Endothelial cell of umbilical vein (primary cell): ENCODE results near the gene CAPZA2. TPM values are rescaled to one million over a fixed set of nuclear protein-coding genes. Genes with fewer than 3 reads are reported as not detected.

Source experiments
- BruUV-seq: library from RNA; stranded (reverse); fragments of 400-500 nt; replicated peaks from 2 replicates; lab custom pipeline; 2021; lab: Mats Ljungman, UMichigan
- CTCF ChIA-PET: fragments of 300-600, 350-600 bp; sonication (Branson Sonifier 250); formaldehyde crosslinking; loops from one replicate; lab custom pipeline; 2021; ENCODE audit warnings: antibody characterized with exemption, inconsistent platforms; lab: Charles Lee
- POLR2A ChIA-PET: fragments of 300-600, 350-600 bp; sonication (Branson Sonifier 250); formaldehyde crosslinking; loops from one replicate; lab custom pipeline; 2021; ENCODE audit warnings: antibody characterized with exemption, inconsistent platforms; lab: Charles Lee
- DNase-seq: peaks from one replicate; pipeline ENCODE4 v3.0.0-alpha.2; 2011; ENCODE audit warnings: low read depth, low spot score
- FAIRE-seq: peaks from 2 replicates; lab custom pipeline; 2011; peaks lifted over from hg19 to GRCh38; lab: Jason Lieb, UNC
- H2AFZ ChIP-seq: 2 replicates; pipeline ENCODE4 v1.6.0; 2012; ENCODE audit warnings: low read depth, low read length, control low read depth, inconsistent platforms
- H3K27ac ChIP-seq: 2 replicates; pipeline ENCODE4 v1.5.1; 2011; ENCODE audit warnings: low read depth, mild to moderate bottlenecking, control low read depth, low read length, moderate library complexity; ENCODE audit not compliant: insufficient read depth
- H3K27me3 ChIP-seq, 2 experiments: 2 replicates each; pipeline versions ENCODE4 v1.6.0 to v1.6.1; 2011; ENCODE audit warnings: low read length in 2 of 2, mixed read lengths in 1 of 2; ENCODE audit not compliant: control insufficient read depth in 2 of 2, insufficient read depth in 2 of 2
- H3K36me3 ChIP-seq, 2 experiments: 2 replicates in 1 of 2; 3 replicates in 1 of 2; pipeline ENCODE4 v1.5.1; 2011; ENCODE audit warnings: low read length in 2 of 2, mild to moderate bottlenecking in 1 of 2, moderate library complexity in 1 of 2; ENCODE audit not compliant: control insufficient read depth in 2 of 2, insufficient read depth in 2 of 2; ENCODE audit errors: extremely low read depth in 1 of 2
- H3K4me1 ChIP-seq: 3 replicates; pipeline ENCODE4 v1.5.1; 2011; ENCODE audit warnings: mild to moderate bottlenecking, low read length; ENCODE audit not compliant: control insufficient read depth, insufficient read depth; ENCODE audit errors: extremely low read depth
- H3K4me2 ChIP-seq: 2 replicates; pipeline ENCODE4 v1.6.1; 2011; ENCODE audit warnings: low read length, control low read depth, mixed read lengths; ENCODE audit not compliant: insufficient read depth
- H3K4me3 ChIP-seq, 3 experiments: fragments of 200-600 bp in 1 of 3; sonication (generic), shearing (Covaris generic) in 1 of 3; replicated peaks in 1 of 3; 2 replicates each; pipeline ENCODE4 v1.5.1; 2011 to 2016; ENCODE audit warnings: control low read depth in 3 of 3, low read length in 3 of 3, mild to moderate bottlenecking in 2 of 3, inconsistent platforms in 1 of 3, low read depth in 1 of 3, moderate library complexity in 1 of 3; ENCODE audit not compliant: insufficient read depth in 1 of 3
- H3K79me2 ChIP-seq: 2 replicates; pipeline ENCODE4 v1.6.0; 2012; ENCODE audit warnings: low read length, inconsistent platforms; ENCODE audit not compliant: control insufficient read depth, insufficient read depth
- H3K9ac ChIP-seq: replicated peaks from 2 replicates; pipeline ENCODE3; 2011; ENCODE audit warnings: low read length, control low read depth; ENCODE audit not compliant: insufficient read depth; ENCODE audit errors: extremely low read depth
- H3K9me1 ChIP-seq: replicated peaks from 3 replicates; pipeline ENCODE4 v1.6.0; 2011; ENCODE audit warnings: mild to moderate bottlenecking, low read length; ENCODE audit not compliant: control insufficient read depth, insufficient read depth; ENCODE audit errors: extremely low read depth
- H3K9me3 ChIP-seq: replicated peaks from 2 replicates; pipeline ENCODE4 v1.5.1; 2012; ENCODE audit warnings: low read length, inconsistent platforms; ENCODE audit not compliant: control insufficient read depth, insufficient read depth
- H4K20me1 ChIP-seq: replicated peaks from 2 replicates; pipeline ENCODE3; 2011; ENCODE audit warnings: mild to moderate bottlenecking, low read length; ENCODE audit not compliant: control insufficient read depth, insufficient read depth; ENCODE audit errors: extremely low read depth
- EZH2 ChIP-seq: IDR thresholded peaks from 2 replicates; pipeline ENCODE4 v1.6.1; 2012; ENCODE audit warnings: borderline replicate concordance, low read depth, mild to moderate bottlenecking, moderate library complexity, low read length, inconsistent platforms; ENCODE audit not compliant: severe bottlenecking
- FOS ChIP-seq: IDR thresholded peaks from 2 replicates; pipeline ENCODE4 v1.6.1; 2011; ENCODE audit warnings: mild to moderate bottlenecking, low read length, moderate library complexity, borderline replicate concordance; ENCODE audit not compliant: insufficient read depth
- GATA2 ChIP-seq: IDR thresholded peaks from 2 replicates; pipeline ENCODE4 v1.7.0; 2011; ENCODE audit warnings: low read depth, mild to moderate bottlenecking, moderate library complexity, mixed read lengths, low read length; ENCODE audit not compliant: insufficient read length, insufficient read depth
- JUN ChIP-seq: IDR thresholded peaks from 2 replicates; pipeline ENCODE4 v1.6.1; 2011; ENCODE audit warnings: borderline replicate concordance, low read depth; ENCODE audit not compliant: insufficient read length, insufficient read depth
- MAX ChIP-seq: IDR thresholded peaks from 2 replicates; pipeline ENCODE4 v1.6.1; 2011; ENCODE audit not compliant: insufficient read depth, insufficient read length
- MYC ChIP-seq: IDR thresholded peaks from one replicate; pipeline ENCODE4 v1.6.1; 2011; ENCODE audit warnings: mild to moderate bottlenecking, low read depth, low read length
- POLR2A ChIP-seq: IDR thresholded peaks from 2 replicates; pipeline ENCODE4 v1.6.1; 2012; ENCODE audit warnings: low read depth, mild to moderate bottlenecking, control low read depth, low read length
- POLR2AphosphoS5 ChIP-seq: IDR thresholded peaks from 2 replicates; pipeline ENCODE4 v1.6.1; 2012; ENCODE audit warnings: low read depth, mild to moderate bottlenecking, control low read depth, low read length, moderate library complexity; ENCODE audit not compliant: insufficient read depth
- dilution Hi-C: fragments of 300-500 bp; cut with MboI; formaldehyde crosslinking; loops from one replicate; pipeline ENCODE4 v1.15.0; 2019; ENCODE audit warnings: low sequenced_read_pairs; ENCODE audit not compliant: extremely low pct_ligation_motif_present
- intact Hi-C: fragments of 100-400 bp; cut with micrococcal nuclease; formaldehyde crosslinking; loops from one replicate; pipeline ENCODE4 v1.10.0; 2022
- polyA plus RNA-seq, 4 experiments: library from polyadenylated mRNA; depleted of rRNA in 3 of 4; stranded (reverse) in 3 of 4; unstranded in 1 of 4; fragments of >200 nt; gene quantifications; 2 replicates each; pipeline versions ENCODE4 v1.2.1 to v1.2.3, GENCODE V29; 2011 to 2012; ENCODE audit warnings: missing spikeins in 1 of 4
- total RNA-seq: library from RNA; stranded (reverse); gene quantifications from 2 replicates; pipeline ENCODE4 v1.2.3, GENCODE V29; 2021
- TF ChIP-seq, protein P1 (sequence below), 2 donors: IDR thresholded peaks; 1 replicate in 1 of 2; 2 replicates in 1 of 2; pipeline ENCODE4 v1.5.1; 2011; ENCODE audit warnings: low read length in 2 of 2, mild to moderate bottlenecking in 2 of 2, moderate library complexity in 2 of 2, control low read depth in 1 of 2, inconsistent platforms in 1 of 2, low read depth in 1 of 2; ENCODE audit not compliant: insufficient read depth in 1 of 2; ENCODE audit errors: extremely low read depth in 1 of 2

Gene CAPZA2
- total and polyA plus RNA-seq, 2 donors (not counting 3 experiments of a cell fraction or from before 2014, with no cell fraction given): 48.1 to 347 TPM

- FAIRE-seq (no peak), DNase-seq (no peak)
- peaks cover 70% of the 10 kb centered on the region for H3K79me2 ChIP-seq
- ChIA-PET POLR2A (no interaction called here), CTCF (interaction anchor here (0.6 to 2.5 kb wide), 3 partner anchors 8 to 23 kb away, joined by 3 to 8 read pairs (median 7); no protein-coding TSS in a partner anchor)
- H3K27ac ChIP-seq: no peak overlapping the region
- intact Hi-C loops: no loop called here
- H3K9me3 ChIP-seq: no peaks in the 10 kb centered on the region
- no peak overlapping the region for H2AFZ ChIP-seq
- no peaks in the 10 kb centered on the region for H3K9me1 ChIP-seq
- no peaks in the 10 kb centered on the region for H3K27me3 ChIP-seq
- no TSS peak for BruUV-seq
- H3K9ac ChIP-seq: no peak overlapping the region
- peaks cover 3% of the 10 kb centered on the region for H3K4me1 ChIP-seq
- H3K36me3 ChIP-seq: peaks cover 4 to 15% of the 10 kb centered on the region in 2 experiments
- dilution Hi-C loops: no loop called here
- TF ChIP-seq, protein P1, sequence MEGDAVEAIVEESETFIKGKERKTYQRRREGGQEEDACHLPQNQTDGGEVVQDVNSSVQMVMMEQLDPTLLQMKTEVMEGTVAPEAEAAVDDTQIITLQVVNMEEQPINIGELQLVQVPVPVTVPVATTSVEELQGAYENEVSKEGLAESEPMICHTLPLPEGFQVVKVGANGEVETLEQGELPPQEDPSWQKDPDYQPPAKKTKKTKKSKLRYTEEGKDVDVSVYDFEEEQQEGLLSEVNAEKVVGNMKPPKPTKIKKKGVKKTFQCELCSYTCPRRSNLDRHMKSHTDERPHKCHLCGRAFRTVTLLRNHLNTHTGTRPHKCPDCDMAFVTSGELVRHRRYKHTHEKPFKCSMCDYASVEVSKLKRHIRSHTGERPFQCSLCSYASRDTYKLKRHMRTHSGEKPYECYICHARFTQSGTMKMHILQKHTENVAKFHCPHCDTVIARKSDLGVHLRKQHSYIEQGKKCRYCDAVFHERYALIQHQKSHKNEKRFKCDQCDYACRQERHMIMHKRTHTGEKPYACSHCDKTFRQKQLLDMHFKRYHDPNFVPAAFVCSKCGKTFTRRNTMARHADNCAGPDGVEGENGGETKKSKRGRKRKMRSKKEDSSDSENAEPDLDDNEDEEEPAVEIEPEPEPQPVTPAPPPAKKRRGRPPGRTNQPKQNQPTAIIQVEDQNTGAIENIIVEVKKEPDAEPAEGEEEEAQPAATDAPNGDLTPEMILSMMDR (IDR thresholded peaks at IDR 0.05; ENCODE audit: extremely low read depth in 1 of 2, insufficient read depth in 1 of 2, low read depth in 1 of 2, low read length in 2 of 2): no peak
- TF ChIP-seq MYC (no peak), JUN (no peak)
- H4K20me1 ChIP-seq: no peaks in the 10 kb centered on the region
- no peak overlapping the region for H3K4me2 ChIP-seq
- H3K4me3 ChIP-seq: no peak overlapping the region
These were observed 36.9 kb downstream of the CAPZA2 start for GRCh38 chr7:116899308-116899707.

- POLR2A ChIA-PET: no interaction called here
- Histone ChIP-seq H3K27me3 (no peaks in the 10 kb centered on the region), H3K4me2 (no peak overlapping the region), H3K27ac (no peak overlapping the region), H3K9ac (no peak overlapping the region), H3K9me1 (no peaks in the 10 kb centered on the region), H2AFZ (no peak overlapping the region), H3K4me1 (no peaks in the 10 kb centered on the region), H3K9me3 (no peaks in the 10 kb centered on the region), H3K4me3 (no peak overlapping the region), H3K36me3 (peaks cover 6 to 19% of the 10 kb centered on the region in 2 experiments), H4K20me1 (no peaks in the 10 kb centered on the region), H3K79me2 (peaks cover 55% of the 10 kb centered on the region)
- no peak for DNase-seq
- no TSS peak for BruUV-seq
- FAIRE-seq: no peak
- CTCF ChIA-PET: interaction anchor here (2.5 kb wide), 1 partner anchor 11 kb away, joined by 8 read pairs; no protein-coding TSS in a partner anchor
- dilution Hi-C loops (no loop called here), intact Hi-C loops (no loop called here)
- TF ChIP-seq GATA2: no peak
- TF ChIP-seq POLR2AphosphoS5: no peak
- TF ChIP-seq JUN: no peak
- TF ChIP-seq POLR2A: no peak
- TF ChIP-seq MAX: no peak
- TF ChIP-seq, protein P1 (IDR thresholded peaks at IDR 0.05; ENCODE audit: extremely low read depth in 1 of 2, insufficient read depth in 1 of 2, low read depth in 1 of 2, low read length in 2 of 2): no peak
- no peak for TF ChIP-seq EZH2
- TF ChIP-seq FOS: no peak
- TF ChIP-seq MYC: no peak
These were observed 38.8 kb downstream of the CAPZA2 start for GRCh38 chr7:116901143-116901542.
